ENCODE results near the gene FMNL2. TPM values are rescaled to one million over a fixed set of nuclear protein-coding genes. Genes with fewer than 3 reads are reported as not detected.

Gene FMNL2
- polyA plus RNA-seq, 1 donor from 2014 or later: 86.5 TPM

DNA sequence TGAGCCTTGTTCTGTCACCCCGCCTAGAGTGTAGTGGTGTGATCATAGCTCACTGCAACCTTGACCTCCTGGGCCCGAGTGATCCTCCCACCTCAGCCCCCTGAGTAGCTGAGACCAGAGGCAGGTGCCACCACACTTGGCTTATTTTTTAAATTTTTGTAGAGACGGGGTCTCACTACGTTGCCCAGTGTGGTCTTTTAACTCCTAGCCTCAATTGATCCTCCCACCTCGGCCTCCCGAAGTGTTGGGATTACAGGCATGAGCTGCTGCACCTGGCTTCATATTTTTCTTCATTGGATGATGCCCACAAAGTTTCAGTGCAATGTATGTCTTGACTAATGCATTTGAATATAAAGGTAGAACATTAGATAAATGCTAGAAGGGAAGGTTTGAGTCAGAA, 120.8 kb downstream of the FMNL2 start:
- Histone ChIP-seq H3K4me3 (ENCODE audit: low read length) (no peak overlapping the region), H3K9me3 (ENCODE audit: low read length) (no peaks in the 10 kb centered on the region), H3K9me2 (ENCODE audit: insufficient read depth, low read length) (no peaks in the 10 kb centered on the region), H2AFZ (ENCODE audit: low read depth, low read length) (no peak overlapping the region), H3K79me2 (replicated peaks; ENCODE audit: insufficient read depth, low read length) (peaks cover 13% of the 10 kb centered on the region), H3K27me3 (ENCODE audit: insufficient read depth, low read depth, low read length) (no peaks in the 10 kb centered on the region), H3F3A (ENCODE audit: insufficient read depth, low read length, poor library complexity, severe bottlenecking) (no peaks in the 10 kb centered on the region), H3K9ac (ENCODE audit: low read length) (no peak overlapping the region), H3K36me3 (ENCODE audit: insufficient read depth, low read length) (no peaks in the 10 kb centered on the region), H3K4me2 (ENCODE audit: low read length) (no peak overlapping the region), H3K27ac (ENCODE audit: low read length) (no peak overlapping the region), H4K20me1 (ENCODE audit: insufficient read depth) (no peaks in the 10 kb centered on the region)
- TF ChIP-seq, protein P1, sequence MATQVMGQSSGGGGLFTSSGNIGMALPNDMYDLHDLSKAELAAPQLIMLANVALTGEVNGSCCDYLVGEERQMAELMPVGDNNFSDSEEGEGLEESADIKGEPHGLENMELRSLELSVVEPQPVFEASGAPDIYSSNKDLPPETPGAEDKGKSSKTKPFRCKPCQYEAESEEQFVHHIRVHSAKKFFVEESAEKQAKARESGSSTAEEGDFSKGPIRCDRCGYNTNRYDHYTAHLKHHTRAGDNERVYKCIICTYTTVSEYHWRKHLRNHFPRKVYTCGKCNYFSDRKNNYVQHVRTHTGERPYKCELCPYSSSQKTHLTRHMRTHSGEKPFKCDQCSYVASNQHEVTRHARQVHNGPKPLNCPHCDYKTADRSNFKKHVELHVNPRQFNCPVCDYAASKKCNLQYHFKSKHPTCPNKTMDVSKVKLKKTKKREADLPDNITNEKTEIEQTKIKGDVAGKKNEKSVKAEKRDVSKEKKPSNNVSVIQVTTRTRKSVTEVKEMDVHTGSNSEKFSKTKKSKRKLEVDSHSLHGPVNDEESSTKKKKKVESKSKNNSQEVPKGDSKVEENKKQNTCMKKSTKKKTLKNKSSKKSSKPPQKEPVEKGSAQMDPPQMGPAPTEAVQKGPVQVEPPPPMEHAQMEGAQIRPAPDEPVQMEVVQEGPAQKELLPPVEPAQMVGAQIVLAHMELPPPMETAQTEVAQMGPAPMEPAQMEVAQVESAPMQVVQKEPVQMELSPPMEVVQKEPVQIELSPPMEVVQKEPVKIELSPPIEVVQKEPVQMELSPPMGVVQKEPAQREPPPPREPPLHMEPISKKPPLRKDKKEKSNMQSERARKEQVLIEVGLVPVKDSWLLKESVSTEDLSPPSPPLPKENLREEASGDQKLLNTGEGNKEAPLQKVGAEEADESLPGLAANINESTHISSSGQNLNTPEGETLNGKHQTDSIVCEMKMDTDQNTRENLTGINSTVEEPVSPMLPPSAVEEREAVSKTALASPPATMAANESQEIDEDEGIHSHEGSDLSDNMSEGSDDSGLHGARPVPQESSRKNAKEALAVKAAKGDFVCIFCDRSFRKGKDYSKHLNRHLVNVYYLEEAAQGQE (IDR thresholded peaks at IDR 0.05; ENCODE audit: borderline replicate concordance): no peak
- TF ChIP-seq EZH2 (IDR thresholded peaks at IDR 0.05; ENCODE audit: borderline replicate concordance, insufficient read depth, low read length, poor library complexity, severe bottlenecking): no peak
- no peak for TF ChIP-seq POLR2AphosphoS5 (IDR thresholded peaks at IDR 0.05)
- no peak for TF ChIP-seq TAF1 (IDR thresholded peaks at IDR 0.05; ENCODE audit: low read depth)
- TF ChIP-seq EP300 (conservative IDR thresholded peaks at IDR 0.05; ENCODE audit: poor library complexity, severe bottlenecking): no peak
- TF ChIP-seq SMC3 (conservative IDR thresholded peaks at IDR 0.05; ENCODE audit: poor library complexity): no peak
- TF ChIP-seq MXI1 (conservative IDR thresholded peaks at IDR 0.05; ENCODE audit: poor library complexity, severe bottlenecking): no peak
- TF ChIP-seq, protein P2, sequence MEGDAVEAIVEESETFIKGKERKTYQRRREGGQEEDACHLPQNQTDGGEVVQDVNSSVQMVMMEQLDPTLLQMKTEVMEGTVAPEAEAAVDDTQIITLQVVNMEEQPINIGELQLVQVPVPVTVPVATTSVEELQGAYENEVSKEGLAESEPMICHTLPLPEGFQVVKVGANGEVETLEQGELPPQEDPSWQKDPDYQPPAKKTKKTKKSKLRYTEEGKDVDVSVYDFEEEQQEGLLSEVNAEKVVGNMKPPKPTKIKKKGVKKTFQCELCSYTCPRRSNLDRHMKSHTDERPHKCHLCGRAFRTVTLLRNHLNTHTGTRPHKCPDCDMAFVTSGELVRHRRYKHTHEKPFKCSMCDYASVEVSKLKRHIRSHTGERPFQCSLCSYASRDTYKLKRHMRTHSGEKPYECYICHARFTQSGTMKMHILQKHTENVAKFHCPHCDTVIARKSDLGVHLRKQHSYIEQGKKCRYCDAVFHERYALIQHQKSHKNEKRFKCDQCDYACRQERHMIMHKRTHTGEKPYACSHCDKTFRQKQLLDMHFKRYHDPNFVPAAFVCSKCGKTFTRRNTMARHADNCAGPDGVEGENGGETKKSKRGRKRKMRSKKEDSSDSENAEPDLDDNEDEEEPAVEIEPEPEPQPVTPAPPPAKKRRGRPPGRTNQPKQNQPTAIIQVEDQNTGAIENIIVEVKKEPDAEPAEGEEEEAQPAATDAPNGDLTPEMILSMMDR (IDR thresholded peaks at IDR 0.05; ENCODE audit: poor library complexity, severe bottlenecking): no peak
- TF ChIP-seq RAD21 (conservative IDR thresholded peaks at IDR 0.05): no peak

DNA sequence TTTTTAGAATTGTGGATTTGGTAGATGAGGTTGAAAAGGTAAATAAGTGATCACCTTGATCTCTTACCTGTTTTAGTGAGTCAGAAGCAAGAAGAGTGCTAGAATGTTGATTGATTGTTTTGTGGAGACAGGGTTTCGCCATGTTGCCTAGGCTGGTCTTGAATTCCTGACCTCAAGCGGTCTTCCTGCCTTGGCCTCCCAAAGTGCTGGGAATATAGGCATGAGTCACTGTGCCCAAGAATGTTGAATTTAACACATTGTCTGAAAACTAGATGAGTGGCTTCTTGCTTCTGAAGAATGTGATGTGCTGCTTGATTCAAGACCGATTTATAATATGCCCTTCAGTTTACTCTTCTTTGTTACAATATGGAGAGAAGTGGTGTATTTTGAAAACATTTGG, 121.3 kb downstream of the FMNL2 start:
- Histone ChIP-seq H3K4me3 (ENCODE audit: low read length) (no peak overlapping the region), H3K4me2 (ENCODE audit: low read length) (no peak overlapping the region), H3K79me2 (replicated peaks; ENCODE audit: insufficient read depth, low read length) (peaks cover 16% of the 10 kb centered on the region), H3F3A (ENCODE audit: insufficient read depth, low read length, poor library complexity, severe bottlenecking) (no peaks in the 10 kb centered on the region), H3K27ac (ENCODE audit: low read length) (no peak overlapping the region), H3K27me3 (ENCODE audit: insufficient read depth, low read depth, low read length) (no peaks in the 10 kb centered on the region), H2AFZ (ENCODE audit: low read depth, low read length) (no peak overlapping the region), H3K9ac (ENCODE audit: low read length) (no peak overlapping the region), H3K9me3 (ENCODE audit: low read length) (no peaks in the 10 kb centered on the region), H3K36me3 (ENCODE audit: insufficient read depth, low read length) (no peaks in the 10 kb centered on the region), H3K9me2 (ENCODE audit: insufficient read depth, low read length) (no peaks in the 10 kb centered on the region), H4K20me1 (ENCODE audit: insufficient read depth) (no peaks in the 10 kb centered on the region)
- TF ChIP-seq RAD21 (conservative IDR thresholded peaks at IDR 0.05) (no peak), EP300 (conservative IDR thresholded peaks at IDR 0.05; ENCODE audit: poor library complexity, severe bottlenecking) (no peak), POLR2AphosphoS5 (IDR thresholded peaks at IDR 0.05) (no peak), SMC3 (conservative IDR thresholded peaks at IDR 0.05; ENCODE audit: poor library complexity) (no peak), TAF1 (IDR thresholded peaks at IDR 0.05; ENCODE audit: low read depth) (no peak), EZH2 (IDR thresholded peaks at IDR 0.05; ENCODE audit: borderline replicate concordance, insufficient read depth, low read length, poor library complexity, severe bottlenecking) (no peak), MXI1 (conservative IDR thresholded peaks at IDR 0.05; ENCODE audit: poor library complexity, severe bottlenecking) (no peak)
- TF ChIP-seq, protein P1 (IDR thresholded peaks at IDR 0.05; ENCODE audit: borderline replicate concordance): no peak
- TF ChIP-seq, protein P2 (IDR thresholded peaks at IDR 0.05; ENCODE audit: poor library complexity, severe bottlenecking): no peak
